Caco-2 (cell line): Measurements from ENCODE around the gene HEY2. TPM values are rescaled to one million over a fixed set of nuclear protein-coding genes. Genes with fewer than 3 reads are reported as not detected.
"Not testable (repeated sequence)": the region's sequence is repeated elsewhere in the genome, so short reads cannot be mapped to it uniquely, and the experiment has no call there.

Source experiments
- Bru-seq: library from RNA; stranded (reverse); fragments of 400-500 nt; gene quantifications from one replicate; lab custom pipeline; 2021; lab: Mats Ljungman, UMichigan
- BruChase-seq, 2 experiments: library from RNA; stranded (reverse); fragments of 400-500 nt; gene quantifications; one replicate each; lab custom pipeline; 2021; lab: Mats Ljungman, UMichigan
- BruUV-seq: library from RNA; stranded (reverse); fragments of 400-500 nt; replicated peaks from 2 replicates; lab custom pipeline; 2021; lab: Mats Ljungman, UMichigan
- CTCF ChIA-PET: fragments of 300-600 bp; sonication (Branson Sonifier 250); formaldehyde crosslinking; loops from one replicate; lab custom pipeline; 2022; ENCODE audit warnings: antibody characterized with exemption; lab: Charles Lee
- POLR2A ChIA-PET: fragments of 300-600 bp; sonication (Branson Sonifier 250); formaldehyde crosslinking; loops from one replicate; lab custom pipeline; 2022; ENCODE audit warnings: antibody characterized with exemption; lab: Charles Lee
- DNase-seq, 2 experiments: peaks; one replicate each; pipeline versions ENCODE4 v3.0.0 to v3.0.0-alpha.2; 2020 to 2022
- H3K27me3 ChIP-seq: replicated peaks from 2 replicates; pipeline ENCODE4 v1.6.0; 2011; ENCODE audit warnings: low read length; ENCODE audit not compliant: control insufficient read depth, insufficient read depth
- H3K36me3 ChIP-seq: 2 replicates; pipeline ENCODE4 v1.5.1; 2011; ENCODE audit warnings: low read length; ENCODE audit not compliant: control insufficient read depth, insufficient read depth
- H3K4me1 ChIP-seq: fragments of 250-450 bp; sonication (Bioruptor Pico); 2 replicates; pipeline ENCODE4 v1.5.1; 2020; ENCODE audit warnings: mild to moderate bottlenecking
- H3K4me3 ChIP-seq: 2 replicates; pipeline ENCODE4 v1.5.1; 2011; ENCODE audit warnings: low read depth, mild to moderate bottlenecking, control low read depth, low read length
- H3K9me3 ChIP-seq: fragments of 250-450 bp; sonication (Bioruptor Pico); 2 replicates; pipeline ENCODE4 v1.5.1; 2020; ENCODE audit warnings: mild to moderate bottlenecking, moderate library complexity
- H3K27ac Mint-ChIP-seq: one replicate; pipeline ENCODE4 v1.8.0; 2022; ENCODE audit warnings: mixed read lengths; ENCODE audit not compliant: unreplicated experiment
- H3K27me3 Mint-ChIP-seq: one replicate; pipeline ENCODE4 v1.8.0; 2022; ENCODE audit warnings: mixed read lengths; ENCODE audit not compliant: insufficient read depth, unreplicated experiment
- H3K36me3 Mint-ChIP-seq: one replicate; pipeline ENCODE4 v1.8.0; 2022; ENCODE audit warnings: mild to moderate bottlenecking, mixed read lengths; ENCODE audit not compliant: insufficient read depth, unreplicated experiment
- H3K4me1 Mint-ChIP-seq: one replicate; pipeline ENCODE4 v1.8.0; 2022; ENCODE audit warnings: low read depth, mixed read lengths; ENCODE audit not compliant: unreplicated experiment
- H3K4me3 Mint-ChIP-seq: one replicate; pipeline ENCODE4 v1.8.0; 2022; ENCODE audit warnings: mild to moderate bottlenecking, moderate library complexity, mixed read lengths; ENCODE audit not compliant: unreplicated experiment
- H3K9me3 Mint-ChIP-seq: one replicate; pipeline ENCODE4 v1.8.0; 2022; ENCODE audit warnings: mixed read lengths; ENCODE audit not compliant: unreplicated experiment
- intact Hi-C: fragments of 100-400 bp; cut with micrococcal nuclease; formaldehyde crosslinking; loops from one replicate; pipeline ENCODE4 v1.10.0; 2022; ENCODE audit not compliant: unreplicated experiment
- long read RNA-seq: library from polyadenylated mRNA; stranded (forward); transcript quantifications from one replicate; pipeline ENCODE4 v2.0.0, GENCODE V29; 2022
- total RNA-seq: library from RNA; stranded (reverse); gene quantifications from 2 replicates; pipeline ENCODE4 v1.2.3, GENCODE V29; 2022
- TF ChIP-seq, protein P1 (sequence below), 2 experiments: fragments of 200-600 bp in 1 of 2; IDR thresholded peaks; 1 replicate in 1 of 2; 2 replicates in 1 of 2; pipeline versions ENCODE4 v1.5.1 to v1.8.0; 2011 to 2022; ENCODE audit warnings: antibody characterized with exemption in 1 of 2, control low read depth in 1 of 2, inconsistent platforms in 1 of 2, low read depth in 1 of 2, low read length in 1 of 2, mild to moderate bottlenecking in 1 of 2, moderate library complexity in 1 of 2; ENCODE audit not compliant: insufficient read depth in 1 of 2, severe bottlenecking in 1 of 2, unreplicated experiment in 1 of 2

HEY2 gene
- total RNA-seq (0.12 TPM in 1 of 2 replicates, not detected in the other), Bru-seq, nascent RNA (percentile 6 among the genes with signal in this experiment), BruChase-seq, experiment 1, labeled RNA remaining after a 2-hour chase (percentile 10 among the genes with signal in this experiment), BruChase-seq, experiment 2, labeled RNA remaining after a 6-hour chase (percentile 17 among the genes with signal in this experiment)
- long read RNA-seq: 0 reads

DNA sequence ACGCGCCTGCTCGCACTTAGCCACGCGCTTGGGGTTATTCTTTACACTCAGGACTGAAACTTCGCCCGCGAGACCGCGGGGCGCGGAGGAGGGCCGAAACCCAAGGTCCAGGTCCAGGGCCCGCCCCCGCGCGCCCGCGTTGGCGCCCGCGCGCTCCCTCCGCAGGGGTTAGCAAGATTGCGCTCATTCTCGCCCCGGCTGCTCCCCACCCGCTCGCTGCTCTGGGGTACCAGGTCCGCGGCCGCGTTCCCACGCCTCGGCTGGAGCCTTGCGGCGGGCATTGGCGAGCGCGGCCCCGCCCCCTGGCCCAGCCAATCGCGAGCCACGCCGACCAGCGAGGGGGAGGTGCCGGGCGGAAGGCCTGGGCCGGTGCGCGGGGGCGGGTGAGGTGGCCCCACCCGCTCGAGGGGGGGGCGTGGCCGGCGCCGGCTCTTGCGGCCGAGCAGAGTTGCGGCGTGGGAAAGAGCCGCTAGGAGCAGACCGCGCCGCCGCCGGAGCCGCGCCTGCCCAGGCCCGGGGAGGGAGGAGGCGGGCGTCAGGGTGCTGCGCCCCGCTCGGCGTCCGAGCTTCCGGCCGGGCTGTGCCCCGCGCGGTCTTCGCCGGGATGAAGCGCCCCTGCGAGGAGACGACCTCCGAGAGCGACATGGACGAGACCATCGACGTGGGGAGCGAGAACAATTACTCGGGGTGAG is at the start of gene HEY2:
TSS of gene HEY2 (plus strand) at position 460 of the 692 bp plus-strand sequence. CDS start at position 605, 145 bp downstream.
- peak within 1 kb of the TSS; percentile 48 for H3K4me3 ChIP-seq
- intact Hi-C loops: loop anchor here (1.0 kb wide), 1 partner anchor 31 kb away; no protein-coding TSS in a partner anchor
- peak within 1 kb of the TSS; percentile 93 for H3K4me3 Mint-ChIP-seq
- ChIA-PET CTCF (no interaction called here), POLR2A (no interaction called here)
- TF ChIP-seq, protein P1, sequence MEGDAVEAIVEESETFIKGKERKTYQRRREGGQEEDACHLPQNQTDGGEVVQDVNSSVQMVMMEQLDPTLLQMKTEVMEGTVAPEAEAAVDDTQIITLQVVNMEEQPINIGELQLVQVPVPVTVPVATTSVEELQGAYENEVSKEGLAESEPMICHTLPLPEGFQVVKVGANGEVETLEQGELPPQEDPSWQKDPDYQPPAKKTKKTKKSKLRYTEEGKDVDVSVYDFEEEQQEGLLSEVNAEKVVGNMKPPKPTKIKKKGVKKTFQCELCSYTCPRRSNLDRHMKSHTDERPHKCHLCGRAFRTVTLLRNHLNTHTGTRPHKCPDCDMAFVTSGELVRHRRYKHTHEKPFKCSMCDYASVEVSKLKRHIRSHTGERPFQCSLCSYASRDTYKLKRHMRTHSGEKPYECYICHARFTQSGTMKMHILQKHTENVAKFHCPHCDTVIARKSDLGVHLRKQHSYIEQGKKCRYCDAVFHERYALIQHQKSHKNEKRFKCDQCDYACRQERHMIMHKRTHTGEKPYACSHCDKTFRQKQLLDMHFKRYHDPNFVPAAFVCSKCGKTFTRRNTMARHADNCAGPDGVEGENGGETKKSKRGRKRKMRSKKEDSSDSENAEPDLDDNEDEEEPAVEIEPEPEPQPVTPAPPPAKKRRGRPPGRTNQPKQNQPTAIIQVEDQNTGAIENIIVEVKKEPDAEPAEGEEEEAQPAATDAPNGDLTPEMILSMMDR (IDR thresholded peaks at IDR 0.05; ENCODE audit: insufficient read depth in 1 of 2, low read depth in 1 of 2, low read length in 1 of 2, severe bottlenecking in 1 of 2, unreplicated experiment in 1 of 2): no peak
- H3K27me3 Mint-ChIP-seq: peaks cover 33% of the 10 kb centered on the region
- peaks cover 11% of the 10 kb centered on the region; the same call in 1 of the 2 replicates for H3K4me1 ChIP-seq
- peaks cover 22% of the 10 kb centered on the region for H3K4me1 Mint-ChIP-seq
- H3K9me3 ChIP-seq: no peaks in the 10 kb centered on the region
- BruUV-seq: no TSS peak
- H3K27me3 ChIP-seq: no peaks in the 10 kb centered on the region; the same call in none of the 2 replicates
- peak; percentile 86 to 96 for DNase-seq
- no peak within 1 kb of the TSS for H3K27ac Mint-ChIP-seq
- H3K9me3 Mint-ChIP-seq: no peaks in the 10 kb centered on the region
- no peaks in the 10 kb centered on the region for H3K36me3 Mint-ChIP-seq
- no peaks in the 10 kb centered on the region for H3K36me3 ChIP-seq

DNA sequence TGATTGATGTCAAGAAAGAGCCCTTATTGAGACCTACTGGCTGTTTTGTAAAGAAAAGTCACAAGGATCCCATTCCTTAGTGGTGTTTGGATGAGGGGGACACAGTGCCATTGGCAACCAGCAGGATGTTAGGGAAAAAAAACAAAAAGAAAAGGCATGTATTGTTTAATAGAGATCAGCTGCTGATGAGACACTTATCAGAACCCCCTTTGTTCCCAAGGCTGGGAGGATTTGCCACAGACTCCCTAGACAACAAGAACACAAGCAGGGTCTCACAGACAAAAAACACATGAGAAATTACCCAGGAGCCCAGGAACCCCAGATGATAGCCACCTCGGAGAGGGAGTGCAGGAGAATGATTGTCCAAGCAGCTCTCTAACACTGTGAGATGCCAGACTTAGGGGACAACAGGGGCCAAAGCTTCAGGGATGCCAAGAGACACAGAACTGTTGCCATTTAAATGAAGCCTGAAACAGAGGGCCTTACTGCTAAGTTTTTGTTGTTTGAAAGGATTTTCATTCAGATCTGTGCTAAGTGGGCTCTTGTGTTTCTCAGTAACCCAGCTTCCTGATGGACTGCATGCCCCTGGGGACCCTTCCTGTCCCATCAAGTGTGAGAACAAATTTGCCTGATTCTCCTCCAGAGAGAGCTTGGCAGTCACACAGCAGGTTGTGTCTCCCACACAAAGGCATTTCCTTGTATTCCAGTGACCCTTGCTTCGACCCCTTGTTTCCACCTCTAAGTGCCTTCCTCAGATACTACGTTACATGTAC is 48.7 kb upstream of the HEY2 start:
- Mint-ChIP-seq H3K4me3 (no peak overlapping the region), H3K4me1 (no peaks in the 10 kb centered on the region), H3K27me3 (peaks cover 16% of the 10 kb centered on the region), H3K27ac (no peak overlapping the region), H3K36me3 (no peaks in the 10 kb centered on the region), H3K9me3 (no peaks in the 10 kb centered on the region)
- TF ChIP-seq, protein P1 (IDR thresholded peaks at IDR 0.05; ENCODE audit: insufficient read depth in 1 of 2, low read depth in 1 of 2, low read length in 1 of 2, severe bottlenecking in 1 of 2, unreplicated experiment in 1 of 2): no peak
- POLR2A ChIA-PET: no interaction called here
- Histone ChIP-seq H3K4me3 (no peak overlapping the region), H3K4me1 (no peaks in the 10 kb centered on the region), H3K9me3 (no peaks in the 10 kb centered on the region), H3K27me3 (no peaks in the 10 kb centered on the region), H3K36me3 (no peaks in the 10 kb centered on the region)
- CTCF ChIA-PET: no interaction called here
- DNase-seq: no peak
- intact Hi-C loops: no loop called here
- no TSS peak for BruUV-seq

DNA sequence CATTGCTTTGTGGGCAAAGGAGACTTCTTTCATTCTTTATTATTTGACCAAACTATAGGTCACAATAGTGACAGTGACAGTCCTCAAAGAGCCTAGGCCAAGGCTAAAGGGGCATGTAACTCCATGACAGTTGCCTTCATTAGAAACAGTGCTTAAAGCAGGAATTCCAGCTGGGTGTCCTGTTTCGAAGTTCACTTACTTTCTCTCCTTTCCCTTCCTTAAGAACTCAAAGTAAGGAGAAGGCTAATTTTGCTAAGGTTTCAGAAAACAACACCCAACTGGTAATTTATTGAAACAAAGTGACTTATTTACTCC is 48.1 kb upstream of the HEY2 start:
- Histone ChIP-seq H3K4me3 (no peak overlapping the region), H3K36me3 (no peaks in the 10 kb centered on the region), H3K9me3 (no peaks in the 10 kb centered on the region), H3K4me1 (no peaks in the 10 kb centered on the region), H3K27me3 (no peaks in the 10 kb centered on the region)
- no peak overlapping the region for H3K27ac Mint-ChIP-seq
- intact Hi-C loops: no loop called here
- CTCF ChIA-PET: no interaction called here
- peaks cover 18% of the 10 kb centered on the region for H3K27me3 Mint-ChIP-seq
- H3K36me3 Mint-ChIP-seq: no peaks in the 10 kb centered on the region
- BruUV-seq: no TSS peak
- POLR2A ChIA-PET: no interaction called here
- H3K9me3 Mint-ChIP-seq: no peaks in the 10 kb centered on the region
- DNase-seq: no peak
- H3K4me3 Mint-ChIP-seq: no peak overlapping the region
- TF ChIP-seq, protein P1 (IDR thresholded peaks at IDR 0.05; ENCODE audit: insufficient read depth in 1 of 2, low read depth in 1 of 2, low read length in 1 of 2, severe bottlenecking in 1 of 2, unreplicated experiment in 1 of 2): no peak
- no peaks in the 10 kb centered on the region for H3K4me1 Mint-ChIP-seq

DNA sequence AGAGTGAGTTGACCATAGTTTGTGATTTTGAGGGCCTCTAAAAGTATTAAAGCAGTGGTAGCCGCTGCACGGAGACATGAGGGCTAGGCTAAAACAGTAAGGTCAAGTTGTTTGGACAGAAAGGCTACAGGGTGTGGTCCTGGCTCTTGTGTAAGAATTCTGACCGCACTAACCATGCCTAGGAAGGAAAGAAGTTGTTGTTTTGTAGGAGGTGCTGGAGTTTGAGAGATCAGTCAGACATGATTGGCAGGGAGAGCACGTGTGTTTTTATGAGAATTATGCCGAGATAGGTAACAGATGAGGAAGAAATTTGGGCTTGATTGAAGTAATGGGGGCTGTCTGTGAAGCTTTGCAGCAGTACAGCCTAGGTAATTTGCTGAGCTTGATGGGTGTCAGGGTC is 45.5 kb upstream of the HEY2 start:
- POLR2A ChIA-PET, H3K27ac Mint-ChIP-seq, H3K4me1 Mint-ChIP-seq, H3K9me3 Mint-ChIP-seq, H3K36me3 Mint-ChIP-seq, DNase-seq, H3K4me3 Mint-ChIP-seq, intact Hi-C loops, CTCF ChIA-PET, H3K27me3 ChIP-seq, H3K9me3 ChIP-seq, H3K4me1 ChIP-seq, H3K36me3 ChIP-seq, BruUV-seq, H3K4me3 ChIP-seq: not testable (repeated sequence)
- H3K27me3 Mint-ChIP-seq: peaks cover 30% of the 10 kb centered on the region
